Measurements from ENCODE around the gene ZBTB39.
A peak's percentile ranks its signal among the peaks of the same experiment; 100 is the strongest.
"Not testable (repeated sequence)": the region's sequence is repeated elsewhere in the genome, so short reads cannot be mapped to it uniquely, and the experiment has no call there.

DNA sequence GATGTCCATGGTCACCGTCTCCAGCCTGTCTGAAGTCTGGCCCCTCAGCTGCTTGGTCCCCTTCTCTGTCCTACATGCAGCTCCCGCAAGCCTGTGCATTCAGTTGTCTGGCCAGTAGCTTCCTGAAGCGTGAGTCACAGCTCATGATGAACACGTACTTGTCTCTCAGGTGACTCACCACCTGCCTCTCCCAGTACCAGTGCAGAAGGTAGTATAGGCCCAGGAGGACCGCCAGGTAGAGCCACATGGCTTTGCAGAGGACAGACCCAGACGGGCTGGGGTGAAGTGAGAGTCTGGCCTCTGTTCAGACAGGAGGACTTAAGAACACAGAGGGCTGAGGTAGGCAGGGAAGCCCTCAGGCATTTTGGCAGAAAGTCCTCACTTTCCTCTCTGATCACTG lies 20.6 kb downstream of the ZBTB39 start:
- TF ChIP-seq POLR2A (IDR thresholded peaks at IDR 0.05), result not testable (repeated sequence)
- TF ChIP-seq, protein P1, sequence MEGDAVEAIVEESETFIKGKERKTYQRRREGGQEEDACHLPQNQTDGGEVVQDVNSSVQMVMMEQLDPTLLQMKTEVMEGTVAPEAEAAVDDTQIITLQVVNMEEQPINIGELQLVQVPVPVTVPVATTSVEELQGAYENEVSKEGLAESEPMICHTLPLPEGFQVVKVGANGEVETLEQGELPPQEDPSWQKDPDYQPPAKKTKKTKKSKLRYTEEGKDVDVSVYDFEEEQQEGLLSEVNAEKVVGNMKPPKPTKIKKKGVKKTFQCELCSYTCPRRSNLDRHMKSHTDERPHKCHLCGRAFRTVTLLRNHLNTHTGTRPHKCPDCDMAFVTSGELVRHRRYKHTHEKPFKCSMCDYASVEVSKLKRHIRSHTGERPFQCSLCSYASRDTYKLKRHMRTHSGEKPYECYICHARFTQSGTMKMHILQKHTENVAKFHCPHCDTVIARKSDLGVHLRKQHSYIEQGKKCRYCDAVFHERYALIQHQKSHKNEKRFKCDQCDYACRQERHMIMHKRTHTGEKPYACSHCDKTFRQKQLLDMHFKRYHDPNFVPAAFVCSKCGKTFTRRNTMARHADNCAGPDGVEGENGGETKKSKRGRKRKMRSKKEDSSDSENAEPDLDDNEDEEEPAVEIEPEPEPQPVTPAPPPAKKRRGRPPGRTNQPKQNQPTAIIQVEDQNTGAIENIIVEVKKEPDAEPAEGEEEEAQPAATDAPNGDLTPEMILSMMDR (IDR thresholded peaks at IDR 0.05), result not testable (repeated sequence)
- peak; percentile 27 to 56 for TF ChIP-seq POLR2AphosphoS5 (IDR thresholded peaks at IDR 0.05; ENCODE audit: insufficient read depth in 1 of 2, low read depth in 1 of 2)
